NCI-H748 treated with DMSO at 0.1 percent for 48 hours (cell line): Measurements from ENCODE around the gene PRAC1.

Experiments used
- DNase-seq: peaks from one replicate; lab custom pipeline; 2025; lab: John Stamatoyannopoulos, UW

The PRAC1 gene

DNA sequence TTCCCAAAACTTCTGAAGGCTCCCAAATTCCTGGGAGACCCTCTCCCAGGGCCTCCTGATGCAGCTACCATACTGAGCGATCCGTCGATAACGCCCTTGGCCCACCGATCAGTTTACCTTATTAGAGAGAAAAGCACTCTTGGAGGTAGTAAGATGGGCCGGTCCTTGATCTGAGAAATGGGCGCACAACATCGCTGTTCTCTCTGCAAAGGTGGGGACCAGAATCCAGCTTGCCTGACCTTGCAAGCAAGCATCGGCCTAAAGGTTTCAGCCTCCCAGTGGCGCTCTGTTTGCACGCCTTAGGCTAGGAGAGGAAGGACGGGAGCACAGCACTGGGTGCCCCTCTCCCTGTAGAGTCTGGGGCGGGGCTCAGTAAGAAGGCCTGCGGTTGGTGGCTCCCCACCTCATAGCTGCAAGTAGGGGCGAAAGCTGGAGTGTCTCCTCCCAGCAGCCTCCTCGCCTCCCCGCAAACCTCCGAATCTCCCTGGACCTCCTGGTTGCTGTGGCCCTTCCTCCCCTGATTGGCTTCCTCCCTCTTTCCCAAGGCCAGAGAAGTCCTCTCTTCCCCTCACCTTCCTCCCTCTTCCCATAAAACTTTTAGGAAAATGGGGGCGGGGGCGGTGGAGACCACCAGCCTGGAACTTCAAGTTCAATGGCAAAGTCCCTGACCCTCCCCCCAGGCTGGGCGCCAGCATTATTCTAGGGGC is at the start of gene PRAC1:
TSS of gene PRAC1 (minus strand) at position 318 of the 707 bp plus-strand sequence. CDS start at position 192, 126 bp downstream.
- DNase-seq: no peak

DNA sequence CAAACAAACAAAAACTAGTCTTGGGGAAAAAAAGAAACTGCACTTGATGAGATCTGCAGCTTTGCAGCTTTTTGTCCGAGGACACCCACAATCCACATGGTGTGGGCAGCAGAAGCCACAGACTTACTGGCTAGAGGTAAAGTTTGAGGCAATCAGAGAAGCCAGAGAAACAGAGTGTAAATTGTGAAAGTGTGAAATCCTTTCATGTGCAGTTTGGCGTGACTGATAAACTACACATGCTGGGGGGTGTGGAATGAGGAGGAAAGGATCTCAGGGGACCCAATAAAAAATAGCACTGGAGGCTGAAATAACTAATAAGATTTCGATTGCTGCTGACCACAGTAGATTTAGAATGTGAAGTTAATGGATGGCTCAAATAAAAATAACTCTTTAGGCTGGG is 48.6 kb upstream of the PRAC1 start:
- DNase-seq: no peak

- DNase-seq: no peak
Observed at GRCh38 chr17:48769009-48769675, 46.8 kb upstream of the PRAC1 start.

DNA sequence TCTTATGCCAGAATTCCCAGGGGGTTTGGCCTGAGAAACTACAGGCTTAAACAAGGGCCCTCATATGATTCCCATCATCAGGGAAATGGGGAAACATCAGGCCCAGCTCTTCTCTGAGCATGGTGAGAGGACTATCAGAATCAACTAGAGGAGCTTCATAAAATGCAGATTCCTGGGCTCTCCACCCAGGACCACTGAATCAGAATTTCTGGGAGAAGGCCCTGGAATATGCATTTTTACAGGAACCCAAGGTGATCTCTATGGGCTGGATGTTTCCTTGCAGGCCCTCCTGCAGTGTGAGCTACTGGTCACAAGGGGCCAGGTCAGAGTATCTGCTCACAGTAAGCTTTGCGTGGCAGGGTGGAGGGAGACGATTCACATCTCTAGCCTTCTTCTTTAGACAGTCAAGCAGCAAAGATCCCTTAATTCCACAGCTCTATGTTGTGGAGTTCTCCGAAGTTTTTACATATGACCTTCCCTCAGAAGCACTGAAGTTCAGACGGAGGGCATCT is 45.0 kb upstream of the PRAC1 start:
- no peak for DNase-seq

GRCh38 chr17:48761114-48761513 is 38.8 kb upstream of the PRAC1 start:
- no peak for DNase-seq

DNA sequence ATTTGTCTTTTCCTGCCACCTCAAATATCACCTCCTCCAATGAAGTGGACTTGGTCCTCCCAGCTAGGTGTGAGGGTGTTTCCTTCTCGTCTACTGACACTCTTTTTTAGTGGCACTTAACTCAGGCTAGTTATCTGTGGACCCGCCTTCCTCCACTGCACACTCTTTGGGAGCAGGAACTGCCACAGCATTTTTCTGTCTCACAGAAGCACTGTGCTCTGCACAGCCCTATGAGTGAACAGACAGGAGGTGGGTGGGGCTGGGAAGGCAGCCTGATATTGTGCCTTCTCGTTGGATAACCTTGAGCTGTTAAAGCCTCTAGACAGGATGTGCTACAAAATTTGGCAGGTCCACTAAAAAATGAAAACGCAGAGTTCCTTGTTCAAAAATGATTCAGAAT is 38.1 kb upstream of the PRAC1 start:
- DNase-seq: no peak

GRCh38 chr17:48759288-48759687 is 37.0 kb upstream of the PRAC1 start:
- DNase-seq: no peak

DNA sequence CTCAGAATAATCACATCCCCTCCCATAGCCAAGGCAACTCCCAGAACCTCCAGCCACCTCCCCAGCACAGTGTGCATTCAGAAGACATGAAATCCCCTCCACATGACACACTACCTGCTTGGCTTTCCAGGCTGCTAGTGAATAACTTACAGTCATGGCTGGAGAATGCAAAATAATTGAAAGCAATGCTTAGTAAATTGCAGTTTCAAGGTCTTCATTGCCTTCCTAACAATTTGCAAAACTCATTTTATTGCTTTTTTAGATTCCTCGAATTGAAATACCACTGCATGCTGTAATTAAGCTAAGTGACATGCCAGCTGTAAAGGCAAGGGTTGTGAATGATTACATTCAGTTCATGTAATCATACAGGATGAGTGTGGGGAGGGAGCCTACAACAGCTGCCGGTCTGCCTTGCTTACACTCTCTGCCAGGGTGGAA is 35.2 kb upstream of the PRAC1 start:
- DNase-seq: no peak

DNA sequence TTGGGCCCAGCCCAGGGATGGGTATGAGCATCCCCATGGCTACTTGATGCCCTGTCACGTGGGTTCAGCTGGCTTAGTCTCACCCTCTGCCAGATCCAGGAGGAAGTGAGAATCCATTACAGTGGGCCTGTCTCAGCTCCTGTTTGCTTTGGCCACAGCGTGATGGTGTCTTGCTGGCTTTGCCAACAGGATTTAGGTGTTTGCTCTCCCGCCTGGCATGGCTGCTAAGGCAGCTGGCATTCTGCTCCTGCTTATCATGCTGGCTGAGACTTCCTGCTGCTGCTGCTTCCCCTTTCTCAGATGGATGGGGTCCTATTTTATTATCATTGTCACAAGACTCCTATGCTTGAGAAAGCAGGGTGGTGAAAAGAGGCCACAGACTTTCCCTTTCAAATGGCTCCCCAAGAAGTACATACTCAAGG is 34.5 kb upstream of the PRAC1 start:
- no peak for DNase-seq

GRCh38 chr17:48755356-48755755 is 33.0 kb upstream of the PRAC1 start:
- DNase-seq: no peak

GRCh38 chr17:48754500-48755261 is 32.4 kb upstream of the PRAC1 start:
- DNase-seq: no peak

GRCh38 chr17:48753794-48754499 is 31.6 kb upstream of the PRAC1 start:
- DNase-seq: no peak

DNA sequence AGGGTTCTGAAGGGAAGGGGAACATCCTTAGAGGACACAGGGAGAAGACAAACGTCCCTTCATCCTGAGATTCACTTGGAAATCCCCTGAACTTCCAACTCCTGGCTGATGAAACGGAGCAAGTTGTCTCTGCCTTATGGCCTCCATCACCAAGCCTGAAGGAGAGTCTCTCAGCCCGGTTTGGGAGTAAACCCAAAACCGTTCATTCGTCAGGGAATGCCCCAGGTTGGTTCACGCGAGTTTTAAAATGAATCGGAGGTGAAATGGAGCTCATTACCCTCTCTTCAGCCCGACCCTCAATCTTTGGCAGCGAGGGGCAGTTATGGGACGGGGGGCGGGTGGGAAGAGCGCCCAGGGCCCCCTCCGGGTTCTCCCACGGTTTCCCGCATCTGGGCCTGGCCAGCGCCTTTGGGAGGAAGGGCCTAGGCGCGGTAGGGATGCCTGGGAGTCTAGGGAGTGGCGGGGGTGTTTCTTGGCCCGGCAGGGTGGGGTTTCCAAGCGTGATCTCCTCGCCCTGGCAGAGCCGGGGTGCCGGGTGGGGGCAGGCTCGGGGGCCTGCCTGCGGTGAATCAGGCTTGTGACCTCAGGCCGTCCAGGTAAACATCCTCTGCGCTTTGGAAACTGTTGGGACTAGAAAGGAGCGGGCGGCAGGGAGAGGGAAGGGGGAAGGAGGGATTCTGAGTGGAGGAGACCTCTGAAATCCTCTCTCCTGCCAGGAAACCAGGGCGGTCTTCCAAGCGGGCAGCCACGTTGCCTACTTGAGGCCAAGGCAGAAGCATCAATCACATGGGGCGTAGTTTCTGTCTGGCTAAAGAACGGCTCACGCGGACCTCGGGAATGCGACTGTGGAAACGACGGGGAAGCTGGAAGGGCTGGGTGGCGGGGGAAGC is 30.3 kb upstream of the PRAC1 start:
- no peak for DNase-seq

DNA sequence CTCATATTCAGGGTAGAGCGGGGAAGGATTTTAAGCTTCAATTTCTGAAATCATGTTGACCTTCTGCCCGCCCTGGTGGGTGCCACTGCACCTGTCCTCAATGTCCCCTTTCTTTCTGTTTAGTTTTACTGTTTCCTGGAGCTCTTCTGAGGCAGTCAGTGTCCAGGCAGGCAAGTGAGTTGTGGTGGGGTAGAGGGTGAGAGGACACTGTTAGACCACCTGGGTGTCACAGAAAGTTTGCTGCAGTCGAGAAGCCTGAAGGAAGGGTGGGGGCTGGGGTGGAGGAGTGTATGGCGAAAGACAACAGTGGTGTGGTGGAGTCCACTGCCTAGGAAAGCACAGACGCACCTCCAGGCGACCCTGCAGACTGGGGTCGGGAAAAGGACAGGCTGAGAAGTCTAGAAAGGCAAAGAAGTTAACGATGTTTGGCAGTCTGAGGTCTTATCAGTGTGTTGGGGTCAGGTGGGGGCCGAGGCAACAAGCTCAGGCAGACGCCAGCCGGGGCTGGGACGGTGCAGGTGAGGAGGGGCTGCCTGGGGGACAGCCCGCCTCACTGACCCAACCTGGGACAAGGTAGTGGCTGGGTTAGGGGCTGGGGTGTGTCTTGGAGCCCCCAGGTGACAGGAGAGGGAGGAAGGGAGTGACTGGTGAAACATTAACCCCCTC is 29.5 kb upstream of the PRAC1 start:
- no peak for DNase-seq

DNA sequence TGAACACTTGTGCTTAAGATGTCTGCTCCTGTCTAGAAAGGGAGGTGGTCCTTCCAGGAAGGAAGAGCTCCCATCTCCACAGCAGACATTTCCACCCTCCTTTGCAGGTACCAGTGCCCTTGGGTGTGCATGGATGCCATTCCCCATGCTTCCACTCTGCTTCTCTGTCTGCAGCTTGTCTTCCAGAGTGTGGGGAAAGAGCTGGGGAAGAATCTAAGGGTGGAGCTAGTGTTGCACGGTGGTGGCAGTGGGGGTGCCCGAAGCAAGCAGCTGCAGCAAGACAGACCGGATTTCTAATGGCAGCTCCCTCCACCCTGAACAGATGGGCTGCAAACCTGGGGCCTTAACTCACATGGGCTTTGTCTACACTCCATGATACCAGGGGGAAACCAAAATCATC is 28.9 kb upstream of the PRAC1 start:
- no peak for DNase-seq

DNA sequence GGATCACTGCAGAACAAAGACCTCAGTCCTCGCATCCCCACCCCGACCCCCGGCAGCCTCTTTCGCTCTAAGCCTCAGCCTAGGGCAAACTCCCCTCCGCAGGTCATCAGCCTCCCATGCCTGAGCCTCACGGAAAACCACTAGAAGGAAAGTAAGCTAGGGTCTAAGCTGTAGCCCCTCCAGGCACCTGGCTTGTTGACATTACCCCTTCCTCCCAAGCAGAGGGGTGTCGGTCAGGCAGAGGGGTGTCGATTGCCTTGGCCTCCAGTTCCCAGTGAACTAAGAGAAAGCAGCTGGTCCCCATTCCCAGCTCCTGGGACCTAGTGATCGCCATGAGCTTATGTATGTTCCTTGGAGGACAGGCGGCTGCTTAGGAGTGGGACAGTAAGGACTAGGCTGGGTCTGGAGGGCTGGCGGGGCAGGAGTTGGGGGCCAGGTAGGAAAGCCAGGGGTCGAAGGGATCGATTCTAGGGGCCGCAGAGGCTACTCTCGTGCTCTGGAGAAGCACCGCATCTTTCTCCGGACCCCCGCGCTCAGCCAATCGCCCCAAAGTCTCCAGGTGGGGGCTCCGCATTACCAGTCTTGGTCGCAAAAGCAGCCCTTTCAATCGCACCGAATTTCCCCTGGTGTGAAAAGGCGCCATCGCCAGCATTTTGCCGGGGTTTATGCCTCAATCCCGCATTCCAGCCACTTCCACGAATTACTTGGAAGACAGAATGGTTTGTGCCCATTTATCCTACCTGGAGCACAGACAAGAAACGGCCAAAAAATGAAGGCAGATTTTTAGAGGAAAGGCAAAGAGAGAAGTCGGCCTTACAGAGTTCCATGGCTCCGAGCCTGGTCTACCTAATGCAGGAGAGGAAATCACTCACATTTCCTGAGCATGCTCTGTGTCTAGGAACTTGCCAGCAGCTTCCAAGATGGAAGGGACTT is 27.6 kb upstream of the PRAC1 start:
- no peak for DNase-seq

DNA sequence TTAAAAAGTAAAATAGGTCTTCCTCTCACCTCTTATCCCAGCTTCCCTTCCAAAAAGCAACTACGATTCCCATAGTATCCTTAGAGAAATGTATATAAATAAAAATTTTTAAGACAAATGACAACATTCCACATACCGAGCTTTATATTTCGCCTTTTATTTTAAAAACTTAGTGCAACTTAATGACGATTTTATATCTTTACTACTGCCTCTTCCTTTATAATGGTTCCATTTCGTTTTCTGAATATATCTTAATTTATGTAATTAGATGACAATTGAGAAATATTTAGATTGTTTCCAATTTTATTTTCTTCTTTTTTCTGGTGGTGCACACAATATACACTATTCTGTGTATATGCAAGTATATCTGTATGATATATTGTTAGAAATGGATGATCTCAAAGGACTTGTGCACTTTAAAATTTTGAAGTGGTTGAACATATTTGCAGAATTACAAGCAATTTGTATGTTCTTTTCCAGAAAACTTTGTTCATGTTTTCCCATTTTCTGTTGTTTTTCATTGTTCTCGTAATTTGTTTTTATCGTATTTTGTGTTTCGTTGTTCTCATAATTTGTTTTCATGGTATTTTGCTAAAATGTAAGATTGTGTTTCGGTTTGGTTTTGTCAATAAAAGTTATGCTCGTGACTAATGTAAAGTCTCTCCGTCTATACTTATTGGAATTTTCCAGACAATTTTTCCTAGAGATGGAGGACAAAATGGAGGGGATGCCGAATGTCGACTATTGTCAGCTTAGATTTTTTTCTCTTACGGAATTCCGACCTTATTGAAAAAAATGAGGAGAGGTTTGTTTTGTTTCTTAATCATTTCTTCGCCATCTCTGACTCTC is 26.6 kb upstream of the PRAC1 start:
- DNase-seq: no peak
